ENCODE data around the gene NHP2.

- TF ChIP-seq ZBED1 (IDR thresholded peaks at IDR 0.05): no peak
- no peak for TF ChIP-seq RAD21 (CRISPR knock-in tag; conservative IDR thresholded peaks at IDR 0.05 in 1 of 2, IDR thresholded peaks at IDR 0.05 in 1 of 2)
- no peak for TF ChIP-seq CTCF (IDR thresholded peaks at IDR 0.05 in 2 of 3, conservative IDR thresholded peaks at IDR 0.05 in 1 of 3; ENCODE audit: insufficient read depth in 2 of 3, low read depth in 1 of 3, low read length in 3 of 3)
- TF ChIP-seq, protein P1, sequence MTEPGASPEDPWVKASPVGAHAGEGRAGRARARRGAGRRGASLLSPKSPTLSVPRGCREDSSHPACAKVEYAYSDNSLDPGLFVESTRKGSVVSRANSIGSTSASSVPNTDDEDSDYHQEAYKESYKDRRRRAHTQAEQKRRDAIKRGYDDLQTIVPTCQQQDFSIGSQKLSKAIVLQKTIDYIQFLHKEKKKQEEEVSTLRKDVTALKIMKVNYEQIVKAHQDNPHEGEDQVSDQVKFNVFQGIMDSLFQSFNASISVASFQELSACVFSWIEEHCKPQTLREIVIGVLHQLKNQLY (CRISPR knock-in tag; conservative IDR thresholded peaks at IDR 0.05): no peak
- no peak for TF ChIP-seq KAT7 (CRISPR knock-in tag; IDR thresholded peaks at IDR 0.05; ENCODE audit: borderline replicate concordance)
- TF ChIP-seq MTA3 (IDR thresholded peaks at IDR 0.05; ENCODE audit: borderline replicate concordance): no peak
- no peak for TF ChIP-seq PHF20 (IDR thresholded peaks at IDR 0.05; ENCODE audit: partially characterized antibody)
- no peak for TF ChIP-seq RBFOX2 (IDR thresholded peaks at IDR 0.05; ENCODE audit: low read depth, low read length)
- TF ChIP-seq ZFP36 (IDR thresholded peaks at IDR 0.05; ENCODE audit: low read depth, low read length, partially characterized antibody): no peak
- TF ChIP-seq USF1 (CRISPR knock-in tag; IDR thresholded peaks at IDR 0.05): no peak
- no peak for TF ChIP-seq CHD2 (IDR thresholded peaks at IDR 0.05; ENCODE audit: low read depth, low read length)
- TF ChIP-seq BMI1 (IDR thresholded peaks at IDR 0.05; ENCODE audit: low read length): no peak
- TF ChIP-seq, protein P2, sequence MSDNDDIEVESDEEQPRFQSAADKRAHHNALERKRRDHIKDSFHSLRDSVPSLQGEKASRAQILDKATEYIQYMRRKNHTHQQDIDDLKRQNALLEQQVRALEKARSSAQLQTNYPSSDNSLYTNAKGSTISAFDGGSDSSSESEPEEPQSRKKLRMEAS (CRISPR knock-in tag; IDR thresholded peaks at IDR 0.05): no peak
Measured at GRCh38 chr5:178202541-178202940, 48.9 kb upstream of the NHP2 start.

Data from K562 (cell line).